ENCODE measurements around the gene CHAD.

DNA sequence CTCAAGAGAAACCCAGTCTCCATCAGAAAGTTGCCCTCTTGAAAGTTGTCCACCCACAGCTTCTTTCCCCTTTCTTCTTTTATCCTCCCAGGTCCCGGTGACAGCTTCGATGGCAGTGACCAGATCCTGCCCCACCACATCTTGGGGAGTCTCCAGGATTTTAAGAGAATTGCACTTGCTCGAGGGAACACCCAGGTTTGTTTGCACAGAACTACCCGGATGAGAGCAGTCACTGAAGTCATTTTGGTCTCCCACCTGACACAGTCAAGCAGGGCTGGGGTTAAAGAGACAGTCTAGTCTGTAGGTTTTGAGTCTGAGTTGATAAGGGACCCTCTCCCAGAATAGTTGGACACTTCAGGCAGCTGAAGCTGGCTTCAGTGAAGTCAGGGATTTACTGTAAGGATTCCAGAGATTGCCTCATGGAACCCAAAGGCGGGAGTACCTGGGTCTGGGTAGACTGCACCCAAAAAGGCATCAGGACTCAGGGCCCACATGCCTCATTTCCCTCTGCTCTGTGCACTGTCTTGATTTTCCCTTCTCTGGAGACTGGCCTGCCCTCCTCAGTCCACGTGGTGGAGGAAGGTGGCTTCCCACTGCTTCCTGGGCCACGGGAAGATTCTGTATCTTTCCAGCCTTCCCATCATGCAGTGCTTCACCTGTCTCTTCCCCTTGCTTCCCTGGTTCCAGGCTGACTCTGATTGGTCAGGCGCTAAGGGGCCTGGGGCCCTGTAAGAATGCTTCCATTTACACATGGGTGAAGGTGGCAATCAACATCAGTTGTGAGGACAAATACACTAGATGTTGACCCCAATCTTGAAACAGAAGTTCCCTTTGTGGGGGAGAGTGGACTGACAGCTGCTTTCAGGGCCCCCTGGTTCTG, 49.1 kb upstream of the CHAD start:
- TF ChIP-seq EZH2 (IDR thresholded peaks at IDR 0.05; ENCODE audit: borderline replicate concordance, insufficient read depth, low read depth, low read length, poor library complexity, severe bottlenecking): no peak
- TF ChIP-seq, protein P1, sequence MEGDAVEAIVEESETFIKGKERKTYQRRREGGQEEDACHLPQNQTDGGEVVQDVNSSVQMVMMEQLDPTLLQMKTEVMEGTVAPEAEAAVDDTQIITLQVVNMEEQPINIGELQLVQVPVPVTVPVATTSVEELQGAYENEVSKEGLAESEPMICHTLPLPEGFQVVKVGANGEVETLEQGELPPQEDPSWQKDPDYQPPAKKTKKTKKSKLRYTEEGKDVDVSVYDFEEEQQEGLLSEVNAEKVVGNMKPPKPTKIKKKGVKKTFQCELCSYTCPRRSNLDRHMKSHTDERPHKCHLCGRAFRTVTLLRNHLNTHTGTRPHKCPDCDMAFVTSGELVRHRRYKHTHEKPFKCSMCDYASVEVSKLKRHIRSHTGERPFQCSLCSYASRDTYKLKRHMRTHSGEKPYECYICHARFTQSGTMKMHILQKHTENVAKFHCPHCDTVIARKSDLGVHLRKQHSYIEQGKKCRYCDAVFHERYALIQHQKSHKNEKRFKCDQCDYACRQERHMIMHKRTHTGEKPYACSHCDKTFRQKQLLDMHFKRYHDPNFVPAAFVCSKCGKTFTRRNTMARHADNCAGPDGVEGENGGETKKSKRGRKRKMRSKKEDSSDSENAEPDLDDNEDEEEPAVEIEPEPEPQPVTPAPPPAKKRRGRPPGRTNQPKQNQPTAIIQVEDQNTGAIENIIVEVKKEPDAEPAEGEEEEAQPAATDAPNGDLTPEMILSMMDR (IDR thresholded peaks at IDR 0.05): no peak
